HCT116 (cell line): ENCODE data around the gene ABHD18. TPM values are rescaled to one million over a fixed set of nuclear protein-coding genes. Genes with fewer than 3 reads are reported as not detected.

Source experiments
- ATAC-seq: fragments of 200-7000 bp; cut with Tn5 transposase; 2 replicates; pipeline ENCODE4 v1.9.1; 2020; ENCODE audit warnings: mild to moderate bottlenecking, moderate library complexity
- Bru-seq: library from RNA; stranded (reverse); fragments of 400-500 nt; gene quantifications from one replicate; lab custom pipeline; 2021; lab: Mats Ljungman, UMichigan
- BruChase-seq, 2 experiments: library from RNA; stranded (reverse); fragments of 400-500 nt; gene quantifications; one replicate each; lab custom pipeline; 2021; lab: Mats Ljungman, UMichigan
- BruUV-seq: library from RNA; stranded (reverse); fragments of 400-500 nt; replicated peaks from 2 replicates; lab custom pipeline; 2021; lab: Mats Ljungman, UMichigan
- CTCF ChIA-PET: fragments of 300-600 bp; sonication (Branson Sonifier 250); formaldehyde crosslinking; loops from one replicate; lab custom pipeline; 2021; ENCODE audit warnings: antibody characterized with exemption; lab: Charles Lee
- POLR2A ChIA-PET: fragments of 300-600, 350-600 bp; sonication (Branson Sonifier 250); formaldehyde crosslinking; loops from one replicate; lab custom pipeline; 2021; ENCODE audit warnings: antibody characterized with exemption; lab: Charles Lee
- RAD21 ChIA-PET, 2 experiments: fragments of 300-600 bp; sonication (Branson Sonifier 250); formaldehyde crosslinking; loops; one replicate each; lab custom pipeline; 2023; ENCODE audit warnings: low total read pairs in 2 of 2; ENCODE audit not compliant: uncharacterized antibody in 2 of 2, unreplicated experiment in 2 of 2, low non-redundant PET in 1 of 2; lab: Charles Lee
- DNase-seq: peaks from one replicate; pipeline ENCODE4 v3.0.0-alpha.2; 2010; ENCODE audit warnings: low read depth, low spot score
- H2AFZ ChIP-seq: fragments of 200-600 bp; shearing (Covaris generic), sonication (generic); 2 replicates; pipeline ENCODE4 v1.6.1; 2017; ENCODE audit warnings: low read depth, mixed run types, mixed read lengths, antibody characterized with exemption, low read length; ENCODE audit not compliant: poor library complexity, severe bottlenecking
- H3K27ac ChIP-seq: 2 replicates; pipeline ENCODE4 v1.5.1; 2012; ENCODE audit warnings: low read depth, low read length
- H3K27me3 ChIP-seq: fragments of 200-600 bp; sonication (generic); 2 replicates; pipeline ENCODE4 v1.6.1; 2016; ENCODE audit warnings: mixed run types, low read length, mixed read lengths; ENCODE audit not compliant: insufficient read depth
- H3K36me3 ChIP-seq, 2 experiments: fragments of 200-500 bp in 1 of 2; fragments of 200-600 bp in 1 of 2; sonication (Bioruptor generic) in 1 of 2; sonication (generic) in 1 of 2; 2 replicates each; pipeline versions ENCODE4 v1.5.1 to v1.6.1; 2014 to 2016; ENCODE audit warnings: low read length in 2 of 2, inconsistent platforms in 1 of 2, mixed read lengths in 1 of 2, mixed run types in 1 of 2; ENCODE audit not compliant: insufficient read depth in 2 of 2, control insufficient read depth in 1 of 2
- H3K4me1 ChIP-seq, 2 experiments: fragments of 200-600 bp in 1 of 2; sonication (generic) in 1 of 2; 2 replicates each; pipeline versions ENCODE4 v1.5.1 to v1.6.1; 2012 to 2017; ENCODE audit warnings: low read length in 2 of 2, inconsistent platforms in 1 of 2, mild to moderate bottlenecking in 1 of 2, mixed read lengths in 1 of 2, mixed run types in 1 of 2, moderate library complexity in 1 of 2; ENCODE audit not compliant: insufficient read depth in 2 of 2, control insufficient read depth in 1 of 2
- H3K4me2 ChIP-seq: fragments of 200-600 bp; sonication (generic); 2 replicates; pipeline ENCODE4 v1.6.1; 2017; ENCODE audit warnings: mixed run types, low read length, mixed read lengths
- H3K4me3 ChIP-seq, 2 experiments: fragments of 200-600 bp in 1 of 2; sonication (generic) in 1 of 2; replicated peaks in 1 of 2; 2 replicates each; pipeline ENCODE4 v1.5.1; 2011 to 2016; ENCODE audit warnings: low read length in 2 of 2, control low read depth in 1 of 2, low read depth in 1 of 2, mild to moderate bottlenecking in 1 of 2, mixed read lengths in 1 of 2, mixed run types in 1 of 2
- H3K79me2 ChIP-seq: fragments of 200-600 bp; sonication (generic); 2 replicates; pipeline ENCODE4 v1.6.1; 2017; ENCODE audit warnings: mild to moderate bottlenecking, mixed run types, low read length, moderate library complexity, mixed read lengths; ENCODE audit not compliant: insufficient read depth
- H3K9ac ChIP-seq: fragments of 200-600 bp; sonication (generic); 2 replicates; pipeline ENCODE4 v1.6.1; 2016; ENCODE audit warnings: low read length, mixed read lengths
- H3K9me2 ChIP-seq: fragments of 200-600 bp; sonication (generic), shearing (Covaris generic); 2 replicates; pipeline ENCODE4 v1.6.1; 2017; ENCODE audit warnings: mixed run types, mild to moderate bottlenecking, moderate library complexity; ENCODE audit not compliant: insufficient read depth
- H3K9me3 ChIP-seq, 2 experiments: fragments of 200-500 bp in 1 of 2; fragments of 200-600 bp in 1 of 2; sonication (Bioruptor generic) in 1 of 2; sonication (generic) in 1 of 2; 2 replicates each; pipeline ENCODE4 v1.6.1; 2014 to 2017; ENCODE audit warnings: low read length in 2 of 2, mixed read lengths in 2 of 2, inconsistent platforms in 1 of 2, low read depth in 1 of 2, mild to moderate bottlenecking in 1 of 2, mixed run types in 1 of 2, moderate library complexity in 1 of 2; ENCODE audit not compliant: control insufficient read depth in 1 of 2, insufficient read depth in 1 of 2
- H4K20me1 ChIP-seq: fragments of 200-600 bp; sonication (generic), shearing (Covaris generic); 2 replicates; pipeline ENCODE4 v1.6.1; 2017; ENCODE audit warnings: mixed run types, mild to moderate bottlenecking, moderate library complexity; ENCODE audit not compliant: insufficient read depth
- ATF3 ChIP-seq: IDR thresholded peaks from 2 replicates; pipeline ENCODE4 v1.6.1; 2012
- CBX3 ChIP-seq: IDR thresholded peaks from 2 replicates; pipeline ENCODE4 v1.6.1; 2012; ENCODE audit warnings: low read depth
- CTCF ChIP-seq, 3 experiments: fragments of 200-600 bp in 1 of 3; sonication (generic) in 1 of 3; IDR thresholded peaks in 2 of 3; conservative IDR thresholded peaks in 1 of 3; 2 replicates each; pipeline ENCODE4 v1.5.1; 2012 to 2017; ENCODE audit warnings: low read depth in 2 of 3, low read length in 2 of 3, antibody characterized with exemption in 1 of 3, borderline replicate concordance in 1 of 3, control low read depth in 1 of 3, mild to moderate bottlenecking in 1 of 3, mixed read lengths in 1 of 3, mixed run types in 1 of 3, moderate library complexity in 1 of 3; ENCODE audit not compliant: insufficient read depth in 1 of 3
- EGR1 ChIP-seq: IDR thresholded peaks from 2 replicates; pipeline ENCODE4 v1.6.1; 2012; ENCODE audit warnings: low read depth
- ELF1 ChIP-seq: IDR thresholded peaks from 2 replicates; pipeline ENCODE4 v1.6.1; 2012; ENCODE audit warnings: low read depth, borderline replicate concordance
- EZH2 ChIP-seq: fragments of 200-600 bp; sonication (generic); IDR thresholded peaks from 2 replicates; pipeline ENCODE4 v1.6.1; 2017; ENCODE audit warnings: antibody characterized with exemption, mixed run types
- EZH2phosphoT487 ChIP-seq: fragments of 200-600 bp; IDR thresholded peaks from 2 replicates; pipeline ENCODE4 v1.6.1; 2018; ENCODE audit warnings: antibody characterized with exemption, borderline replicate concordance
- FOSL1 ChIP-seq: IDR thresholded peaks from 2 replicates; pipeline ENCODE4 v1.6.1; 2012; ENCODE audit warnings: low read depth
- JUND ChIP-seq: IDR thresholded peaks from 2 replicates; pipeline ENCODE4 v1.6.1; 2012
- POLR2A ChIP-seq: IDR thresholded peaks from 2 replicates; pipeline ENCODE4 v1.7.0; 2011; ENCODE audit warnings: borderline replicate concordance; ENCODE audit not compliant: insufficient read depth, insufficient read length; ENCODE audit errors: extremely low read depth
- POLR2AphosphoS5 ChIP-seq: IDR thresholded peaks from 2 replicates; pipeline ENCODE4 v1.6.1; 2011; ENCODE audit warnings: mild to moderate bottlenecking, low read depth, low read length, moderate library complexity
- RAD21 ChIP-seq: IDR thresholded peaks from 2 replicates; pipeline ENCODE4 v1.6.1; 2012; ENCODE audit warnings: low read depth, mild to moderate bottlenecking
- REST ChIP-seq: IDR thresholded peaks from 2 replicates; pipeline ENCODE4 v1.6.1; 2012; ENCODE audit warnings: low read depth
- SIN3A ChIP-seq: IDR thresholded peaks from 2 replicates; pipeline ENCODE4 v1.6.1; 2012; ENCODE audit warnings: low read depth
- SP1 ChIP-seq: IDR thresholded peaks from 2 replicates; pipeline ENCODE4 v1.6.1; 2012; ENCODE audit warnings: low read depth
- SRF ChIP-seq: IDR thresholded peaks from 2 replicates; pipeline ENCODE4 v1.6.1; 2012; ENCODE audit warnings: low read depth
- YY1 ChIP-seq: IDR thresholded peaks from 2 replicates; pipeline ENCODE4 v1.6.1; 2011; ENCODE audit warnings: low read length, low read depth, moderate library complexity, mild to moderate bottlenecking; ENCODE audit not compliant: insufficient replicate concordance; ENCODE audit errors: extremely low read depth
- ZFX ChIP-seq: fragments of 450-650 bp; IDR thresholded peaks from 2 replicates; pipeline ENCODE4 v1.6.1; 2017
- ZNF274 ChIP-seq: fragments of 200-500 bp; sonication (Bioruptor generic); IDR thresholded peaks from 2 replicates; pipeline ENCODE4 v1.6.1; 2014; ENCODE audit warnings: mild to moderate bottlenecking, low read depth, low read length, inconsistent platforms
- intact Hi-C: fragments of 100-400 bp; cut with micrococcal nuclease; formaldehyde crosslinking; loops from 2 replicates; pipeline ENCODE4 v1.10.0; 2022
- long read RNA-seq: library from polyadenylated mRNA; unstranded; transcript quantifications from one replicate; pipeline ENCODE4 v2.0.0, GENCODE V29; 2021; ENCODE audit not compliant: unreplicated experiment
- polyA plus RNA-seq: library from polyadenylated mRNA; unstranded; fragments of >200 nt; gene quantifications from 2 replicates; pipeline ENCODE4 v1.2.1, GENCODE V29; 2012; ENCODE audit warnings: missing spikeins
- total RNA-seq: library from RNA; stranded (reverse); gene quantifications from one replicate; pipeline ENCODE4 v1.2.1, GENCODE V29; 2021; ENCODE audit not compliant: unreplicated experiment
- TF ChIP-seq, protein P1 (sequence below): IDR thresholded peaks from 2 replicates; pipeline ENCODE4 v1.6.1; 2012

Gene ABHD18
- total RNA-seq (9.7 TPM), Bru-seq, nascent RNA (percentile 70 among the genes with signal in this experiment), BruChase-seq, experiment 1, labeled RNA remaining after a 6-hour chase (percentile 73 among the genes with signal in this experiment), BruChase-seq, experiment 2, labeled RNA remaining after a 2-hour chase (percentile 77 among the genes with signal in this experiment)
- polyA plus RNA-seq, result 2.6 and 3.9 TPM in 2 replicates
- long read RNA-seq, full-length matches to known transcripts, result 2 of 17 reads
- long read RNA-seq, partial matches to known transcripts, result 8 of 17 reads
- long read RNA-seq, other reads (novel, unspliced or antisense), result 7 of 17 reads

GRCh38 chr4:127965062-127965802 lies at the start of gene ABHD18, which contains the start of gene MFSD8:
TSS of gene ABHD18 (plus strand) at chr4:127965406. CDS start at chr4:127982956, 17,550 bp downstream.
TSS of gene MFSD8 (minus strand) at chr4:127965173. CDS start at chr4:127965133, 40 bp downstream.
- Histone ChIP-seq H2AFZ (peak within 1 kb of the TSS; percentile 63), H3K36me3 (no peaks in the 10 kb centered on the region; a peak in 1 of 4 replicates), H3K27ac (peak within 1 kb of the TSS; percentile 87), H3K9me2 (no peaks in the 10 kb centered on the region), H3K79me2 (peaks cover 73% of the 10 kb centered on the region), H3K9ac (peak within 1 kb of the TSS; percentile 90), H3K27me3 (no peaks in the 10 kb centered on the region), H3K4me2 (peak within 1 kb of the TSS; percentile 74), H4K20me1 (no peaks in the 10 kb centered on the region), H3K9me3 (no peaks in the 10 kb centered on the region), H3K4me1 (peaks cover 5 to 14% of the 10 kb centered on the region in 2 experiments; a peak in 3 of 4 replicates), H3K4me3 (peak within 1 kb of the TSS; percentile 98 to 99)
- DNase-seq (peak; percentile 99), ATAC-seq (peak; percentile 95)
- ChIA-PET POLR2A (interaction anchor here (0.8 to 1.7 kb wide), 6 partner anchors 9 to 183 kb away, joined by 3 to 6 read pairs (median 4); partner anchors contain the start of genes HSPA4L, LARP1B and PLK4), CTCF (interaction anchor here (0.8 to 1.5 kb wide), 3 partner anchors 86 to 103 kb away, joined by 3 to 5 read pairs (median 3); no protein-coding TSS in a partner anchor), RAD21 (interaction anchor here (0.6 to 1.6 kb wide), 4 partner anchors 8 to 96 kb away, joined by 3 to 4 read pairs (median 3); partner anchors contain the start of genes LARP1B (in 2 of the 2) and PLK4 (in 1 of the 2))
- BruUV-seq, result TSS peak; percentile 77
- intact Hi-C loops, result loop anchor here (1.0 to 5.0 kb wide), 3 partner anchors 83 to 183 kb away; partner anchors contain the start of genes HSPA4L, LARP1B and PLK4
- TF ChIP-seq SRF, result 0 out of 2 replicates have a peak, but pooled peaks have one; percentile 73
- TF ChIP-seq RAD21, result peak; percentile 48; the same call in 1 of the 2 replicates
- TF ChIP-seq POLR2A, result peak; percentile 87
- peak; percentile 90 for TF ChIP-seq YY1
- TF ChIP-seq REST, result no peak
- peak; percentile 74 for TF ChIP-seq SP1
- TF ChIP-seq CTCF (IDR thresholded peaks at IDR 0.05 in 2 of 3, conservative IDR thresholded peaks at IDR 0.05 in 1 of 3; ENCODE audit: borderline replicate concordance in 1 of 3, insufficient read depth in 1 of 3, low read depth in 2 of 3, low read length in 2 of 3), result peak in 2 of 3 experiments; percentile 41 to 46; a peak in 4 of 6 replicates
- no peak for TF ChIP-seq JUND
- peak; percentile 85 for TF ChIP-seq POLR2AphosphoS5
- no peak; the same call in 1 of the 2 replicates for TF ChIP-seq CBX3
- TF ChIP-seq EZH2, result no peak
- peak; percentile 83 for TF ChIP-seq SIN3A
- no peak for TF ChIP-seq ZFX
- TF ChIP-seq FOSL1, result no peak
- peak; percentile 43 for TF ChIP-seq ELF1
- peak; percentile 88 for TF ChIP-seq EGR1
- TF ChIP-seq ZNF274, result no peak
- TF ChIP-seq, protein P1, sequence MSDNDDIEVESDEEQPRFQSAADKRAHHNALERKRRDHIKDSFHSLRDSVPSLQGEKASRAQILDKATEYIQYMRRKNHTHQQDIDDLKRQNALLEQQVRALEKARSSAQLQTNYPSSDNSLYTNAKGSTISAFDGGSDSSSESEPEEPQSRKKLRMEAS, result peak; percentile 92
- TF ChIP-seq EZH2phosphoT487, result no peak
- TF ChIP-seq ATF3, result no peak
